HEK293T (cell line): ENCODE results near the gene GLCE.

Experiments
- FOXK2 ChIP-seq: fragments of 450-650 bp; IDR thresholded peaks from 2 replicates; pipeline ENCODE4 v1.6.1; 2016; ENCODE audit warnings: mild to moderate bottlenecking
- HDGF ChIP-seq: fragments of 450-650 bp; IDR thresholded peaks from 2 replicates; pipeline ENCODE4 v1.6.1; 2017; ENCODE audit warnings: antibody characterized with exemption, borderline replicate concordance
- SUZ12 ChIP-seq: fragments of 450-650 bp; IDR thresholded peaks from 2 replicates; pipeline ENCODE4 v1.6.1; 2016; ENCODE audit warnings: mild to moderate bottlenecking

DNA sequence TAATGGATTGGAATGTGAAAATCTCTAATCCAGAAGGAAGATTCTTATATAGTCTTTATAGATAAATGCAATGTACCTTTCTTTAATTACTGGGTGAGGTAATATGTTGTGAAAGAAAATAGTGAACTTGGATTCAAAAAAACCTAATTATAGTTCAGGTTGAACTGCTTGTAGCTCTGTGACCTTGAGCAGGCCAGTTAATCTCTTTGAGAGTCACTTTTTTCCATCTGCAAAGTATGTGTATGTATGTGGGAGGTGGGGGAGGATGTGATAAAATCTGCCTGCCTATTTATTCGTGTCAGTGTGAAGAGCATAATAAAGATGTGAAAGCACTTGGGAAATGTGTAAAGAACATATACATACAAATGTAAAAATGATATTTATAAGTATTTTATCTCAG is 34.4 kb downstream of the GLCE start:
- no peak for TF ChIP-seq SUZ12
- TF ChIP-seq FOXK2: no peak
- no peak for TF ChIP-seq HDGF
